H1 (cell line): ENCODE measurements around the gene COPS7A. TPM values are rescaled to one million over a fixed set of nuclear protein-coding genes. Genes with fewer than 3 reads are reported as not detected.

ENCODE experiments used
- BACH1 ChIP-seq: IDR thresholded peaks from 2 replicates; pipeline ENCODE4 v1.6.1; 2012; ENCODE audit warnings: low read length, improper control_type of control experiment
- EZH2 ChIP-seq: fragments of 200-600 bp; sonication (generic); IDR thresholded peaks from 2 replicates; pipeline ENCODE4 v1.7.1; 2012; ENCODE audit warnings: low read depth, mild to moderate bottlenecking, moderate library complexity, low read length, inconsistent platforms; ENCODE audit not compliant: severe bottlenecking
- HDAC2 ChIP-seq, 2 experiments: fragments of 300-600 bp in 1 of 2; sonication (generic) in 1 of 2; IDR thresholded peaks; 2 replicates each; pipeline ENCODE4 v1.6.1; 2011 to 2012; ENCODE audit warnings: low read depth in 2 of 2, low read length in 2 of 2, mild to moderate bottlenecking in 2 of 2, moderate library complexity in 2 of 2, borderline replicate concordance in 1 of 2, inconsistent platforms in 1 of 2
- KDM4A ChIP-seq: IDR thresholded peaks from one replicate; pipeline ENCODE4 v1.7.1; 2012; ENCODE audit warnings: low read depth, mild to moderate bottlenecking, moderate library complexity, low read length, inconsistent platforms; ENCODE audit not compliant: severe bottlenecking
- NRF1 ChIP-seq: IDR thresholded peaks from 2 replicates; pipeline ENCODE4 v1.6.1; 2011; ENCODE audit warnings: mild to moderate bottlenecking, low read depth, low read length, improper control_type of control experiment
- POLR2A ChIP-seq, 2 experiments: IDR thresholded peaks; 1 replicate in 1 of 2; 2 replicates in 1 of 2; pipeline ENCODE4 v1.6.1; 2011; ENCODE audit warnings: low read depth in 2 of 2, low read length in 2 of 2, mild to moderate bottlenecking in 2 of 2; ENCODE audit errors: control extremely low read depth in 1 of 2
- POLR2AphosphoS5 ChIP-seq: IDR thresholded peaks from 2 replicates; pipeline ENCODE4 v1.6.1; 2011; ENCODE audit warnings: low read depth, low read length
- SIRT6 ChIP-seq: IDR thresholded peaks from one replicate; pipeline ENCODE4 v1.7.1; 2012; ENCODE audit warnings: low read length, inconsistent platforms
- TCF12 ChIP-seq: IDR thresholded peaks from 2 replicates; pipeline ENCODE4 v1.6.1; 2011; ENCODE audit warnings: low read depth, mild to moderate bottlenecking, low read length
- polyA plus RNA-seq, 7 experiments: library from polyadenylated mRNA; depleted of rRNA in 3 of 7; stranded (reverse) in 5 of 7; unstranded in 2 of 7; fragments of >200 nt in 5 of 7; fragments of 200-250 nt in 2 of 7; gene quantifications; 1 replicate in 5 of 7; 2 replicates in 1 of 7; 4 replicates in 1 of 7; pipeline versions ENCODE4 v1.2.1 to v1.2.3, GENCODE V29; 2011 to 2013; ENCODE audit warnings: missing spikeins in 2 of 7, mixed read lengths in 2 of 7
- total RNA-seq: library from RNA; stranded (reverse); fragmentation: NEBNext Ultra II Directional; extraction: Animal tissue kit (Norgen Biotek cat#: 25700); gene quantifications from 2 replicates; pipeline ENCODE4 v1.2.1, GENCODE V29; 2021
- TF ChIP-seq, protein P1 (sequence below): fragments of 300-600 bp; sonication (generic); IDR thresholded peaks from 2 replicates; pipeline ENCODE4 v1.7.1; 2012; ENCODE audit warnings: low read length, moderate library complexity, mild to moderate bottlenecking, inconsistent platforms; ENCODE audit not compliant: insufficient replicate concordance

The COPS7A gene
- total and polyA plus RNA-seq, 2 of the 8 experiments (the other 6 are each of a cell fraction or from before 2014, with no cell fraction given) = 44.5 to 95.9 TPM

DNA sequence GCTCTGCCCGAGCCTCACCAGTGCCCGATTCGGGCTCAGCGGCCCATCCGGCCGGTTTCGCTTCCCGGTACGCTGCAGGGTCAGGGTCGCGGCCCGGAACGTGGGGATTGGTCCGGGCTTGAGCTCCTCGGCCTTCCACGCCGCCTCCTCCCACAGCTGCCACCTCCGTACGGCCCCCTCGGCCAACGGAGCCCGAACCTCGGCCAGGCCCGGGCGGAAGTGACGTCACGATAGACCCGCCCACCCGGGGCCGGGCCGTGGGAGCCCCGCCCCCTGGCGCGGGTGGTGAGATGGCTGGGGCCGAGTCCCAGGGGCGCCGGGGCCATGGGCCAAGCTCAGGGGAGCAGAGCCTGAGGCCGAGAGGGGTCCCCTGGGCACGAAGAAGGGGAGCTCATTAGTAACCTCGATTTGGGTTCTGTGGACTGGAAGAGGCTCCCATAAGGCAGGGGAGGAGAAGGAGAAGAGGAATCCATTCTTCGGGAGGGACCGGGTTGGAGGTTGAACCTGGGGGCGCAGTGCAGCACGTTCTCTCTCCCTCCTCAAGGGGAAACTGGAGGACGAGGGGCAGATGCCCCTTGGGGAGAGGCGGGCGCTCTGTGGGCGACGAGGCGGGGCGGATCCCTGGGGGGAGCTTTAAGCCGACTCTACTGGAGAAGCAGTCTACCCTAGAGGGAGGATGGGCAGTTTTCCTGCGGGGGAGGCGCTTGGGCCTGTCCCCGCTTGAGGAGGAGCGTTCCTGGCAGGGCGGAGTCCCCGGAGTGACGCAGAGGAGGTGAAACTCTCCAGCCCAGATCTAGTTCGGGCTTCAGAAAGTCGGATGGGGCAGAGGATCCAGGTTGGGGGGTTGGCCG is 29.3 kb downstream of the COPS7A start, which contains the start of gene MLF2 (continued):
- TF ChIP-seq SIRT6 (no peak), TCF12 (no peak), KDM4A (peak; percentile 34), NRF1 (no peak), HDAC2 (IDR thresholded peaks at IDR 0.05; ENCODE audit: borderline replicate concordance in 1 of 2, low read depth in 2 of 2, low read length in 2 of 2) (0 out of 4 replicates have a peak, but pooled peaks of 1 of the 2 experiments have one; percentile 17), BACH1 (no peak), POLR2AphosphoS5 (peak; percentile 77), EZH2 (no peak), POLR2A (IDR thresholded peaks at IDR 0.05; ENCODE audit: control extremely low read depth in 1 of 2, low read depth in 2 of 2, low read length in 2 of 2) (peak; percentile 61 to 71)
- TF ChIP-seq, protein P1, sequence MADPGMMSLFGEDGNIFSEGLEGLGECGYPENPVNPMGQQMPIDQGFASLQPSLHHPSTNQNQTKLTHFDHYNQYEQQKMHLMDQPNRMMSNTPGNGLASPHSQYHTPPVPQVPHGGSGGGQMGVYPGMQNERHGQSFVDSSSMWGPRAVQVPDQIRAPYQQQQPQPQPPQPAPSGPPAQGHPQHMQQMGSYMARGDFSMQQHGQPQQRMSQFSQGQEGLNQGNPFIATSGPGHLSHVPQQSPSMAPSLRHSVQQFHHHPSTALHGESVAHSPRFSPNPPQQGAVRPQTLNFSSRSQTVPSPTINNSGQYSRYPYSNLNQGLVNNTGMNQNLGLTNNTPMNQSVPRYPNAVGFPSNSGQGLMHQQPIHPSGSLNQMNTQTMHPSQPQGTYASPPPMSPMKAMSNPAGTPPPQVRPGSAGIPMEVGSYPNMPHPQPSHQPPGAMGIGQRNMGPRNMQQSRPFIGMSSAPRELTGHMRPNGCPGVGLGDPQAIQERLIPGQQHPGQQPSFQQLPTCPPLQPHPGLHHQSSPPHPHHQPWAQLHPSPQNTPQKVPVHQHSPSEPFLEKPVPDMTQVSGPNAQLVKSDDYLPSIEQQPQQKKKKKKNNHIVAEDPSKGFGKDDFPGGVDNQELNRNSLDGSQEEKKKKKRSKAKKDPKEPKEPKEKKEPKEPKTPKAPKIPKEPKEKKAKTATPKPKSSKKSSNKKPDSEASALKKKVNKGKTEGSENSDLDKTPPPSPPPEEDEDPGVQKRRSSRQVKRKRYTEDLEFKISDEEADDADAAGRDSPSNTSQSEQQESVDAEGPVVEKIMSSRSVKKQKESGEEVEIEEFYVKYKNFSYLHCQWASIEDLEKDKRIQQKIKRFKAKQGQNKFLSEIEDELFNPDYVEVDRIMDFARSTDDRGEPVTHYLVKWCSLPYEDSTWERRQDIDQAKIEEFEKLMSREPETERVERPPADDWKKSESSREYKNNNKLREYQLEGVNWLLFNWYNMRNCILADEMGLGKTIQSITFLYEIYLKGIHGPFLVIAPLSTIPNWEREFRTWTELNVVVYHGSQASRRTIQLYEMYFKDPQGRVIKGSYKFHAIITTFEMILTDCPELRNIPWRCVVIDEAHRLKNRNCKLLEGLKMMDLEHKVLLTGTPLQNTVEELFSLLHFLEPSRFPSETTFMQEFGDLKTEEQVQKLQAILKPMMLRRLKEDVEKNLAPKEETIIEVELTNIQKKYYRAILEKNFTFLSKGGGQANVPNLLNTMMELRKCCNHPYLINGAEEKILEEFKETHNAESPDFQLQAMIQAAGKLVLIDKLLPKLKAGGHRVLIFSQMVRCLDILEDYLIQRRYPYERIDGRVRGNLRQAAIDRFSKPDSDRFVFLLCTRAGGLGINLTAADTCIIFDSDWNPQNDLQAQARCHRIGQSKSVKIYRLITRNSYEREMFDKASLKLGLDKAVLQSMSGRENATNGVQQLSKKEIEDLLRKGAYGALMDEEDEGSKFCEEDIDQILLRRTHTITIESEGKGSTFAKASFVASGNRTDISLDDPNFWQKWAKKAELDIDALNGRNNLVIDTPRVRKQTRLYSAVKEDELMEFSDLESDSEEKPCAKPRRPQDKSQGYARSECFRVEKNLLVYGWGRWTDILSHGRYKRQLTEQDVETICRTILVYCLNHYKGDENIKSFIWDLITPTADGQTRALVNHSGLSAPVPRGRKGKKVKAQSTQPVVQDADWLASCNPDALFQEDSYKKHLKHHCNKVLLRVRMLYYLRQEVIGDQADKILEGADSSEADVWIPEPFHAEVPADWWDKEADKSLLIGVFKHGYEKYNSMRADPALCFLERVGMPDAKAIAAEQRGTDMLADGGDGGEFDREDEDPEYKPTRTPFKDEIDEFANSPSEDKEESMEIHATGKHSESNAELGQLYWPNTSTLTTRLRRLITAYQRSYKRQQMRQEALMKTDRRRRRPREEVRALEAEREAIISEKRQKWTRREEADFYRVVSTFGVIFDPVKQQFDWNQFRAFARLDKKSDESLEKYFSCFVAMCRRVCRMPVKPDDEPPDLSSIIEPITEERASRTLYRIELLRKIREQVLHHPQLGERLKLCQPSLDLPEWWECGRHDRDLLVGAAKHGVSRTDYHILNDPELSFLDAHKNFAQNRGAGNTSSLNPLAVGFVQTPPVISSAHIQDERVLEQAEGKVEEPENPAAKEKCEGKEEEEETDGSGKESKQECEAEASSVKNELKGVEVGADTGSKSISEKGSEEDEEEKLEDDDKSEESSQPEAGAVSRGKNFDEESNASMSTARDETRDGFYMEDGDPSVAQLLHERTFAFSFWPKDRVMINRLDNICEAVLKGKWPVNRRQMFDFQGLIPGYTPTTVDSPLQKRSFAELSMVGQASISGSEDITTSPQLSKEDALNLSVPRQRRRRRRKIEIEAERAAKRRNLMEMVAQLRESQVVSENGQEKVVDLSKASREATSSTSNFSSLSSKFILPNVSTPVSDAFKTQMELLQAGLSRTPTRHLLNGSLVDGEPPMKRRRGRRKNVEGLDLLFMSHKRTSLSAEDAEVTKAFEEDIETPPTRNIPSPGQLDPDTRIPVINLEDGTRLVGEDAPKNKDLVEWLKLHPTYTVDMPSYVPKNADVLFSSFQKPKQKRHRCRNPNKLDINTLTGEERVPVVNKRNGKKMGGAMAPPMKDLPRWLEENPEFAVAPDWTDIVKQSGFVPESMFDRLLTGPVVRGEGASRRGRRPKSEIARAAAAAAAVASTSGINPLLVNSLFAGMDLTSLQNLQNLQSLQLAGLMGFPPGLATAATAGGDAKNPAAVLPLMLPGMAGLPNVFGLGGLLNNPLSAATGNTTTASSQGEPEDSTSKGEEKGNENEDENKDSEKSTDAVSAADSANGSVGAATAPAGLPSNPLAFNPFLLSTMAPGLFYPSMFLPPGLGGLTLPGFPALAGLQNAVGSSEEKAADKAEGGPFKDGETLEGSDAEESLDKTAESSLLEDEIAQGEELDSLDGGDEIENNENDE = no peak
